Endodermal cell (in vitro differentiated cells): ENCODE results near the gene SPAST. TPM values are rescaled to one million over a fixed set of nuclear protein-coding genes. Genes with fewer than 3 reads are reported as not detected.

Experiments used
- DNase-seq: peaks from one replicate; pipeline ENCODE4 v3.0.0-alpha.2; 2017
- H3K27ac ChIP-seq: 2 replicates; pipeline ENCODE4 v1.5.1; 2013; ENCODE audit warnings: mild to moderate bottlenecking, low read depth, low read length, moderate library complexity
- H3K27me3 ChIP-seq: 2 replicates; pipeline ENCODE4 v1.6.1; 2013; ENCODE audit warnings: mild to moderate bottlenecking, low read length, moderate library complexity; ENCODE audit not compliant: insufficient read depth, control insufficient read depth, poor library complexity, severe bottlenecking
- H3K36me3 ChIP-seq: 2 replicates; pipeline ENCODE4 v1.7.0; 2013; ENCODE audit warnings: mild to moderate bottlenecking, low read length, moderate library complexity; ENCODE audit not compliant: control insufficient read depth, insufficient read depth
- H3K4me1 ChIP-seq: one replicate; pipeline ENCODE4 v1.7.0; 2013; ENCODE audit warnings: low read length; ENCODE audit not compliant: control insufficient read depth, insufficient read depth
- H3K4me3 ChIP-seq: 2 replicates; pipeline ENCODE4 v1.5.1; 2013; ENCODE audit warnings: mild to moderate bottlenecking, low read length, moderate library complexity
- H3K9ac ChIP-seq: 2 replicates; pipeline ENCODE4 v1.6.1; 2013; ENCODE audit warnings: mild to moderate bottlenecking, low read length, moderate library complexity; ENCODE audit not compliant: poor library complexity, severe bottlenecking; ENCODE audit errors: extremely low read depth
- H3K9me3 ChIP-seq: 2 replicates; pipeline ENCODE4 v1.6.1; 2013; ENCODE audit warnings: mild to moderate bottlenecking, low read length, moderate library complexity; ENCODE audit not compliant: control insufficient read depth
- H3K27ac Mint-ChIP-seq: 2 replicates; pipeline ENCODE4 v1.8.0; 2020; ENCODE audit warnings: mixed read lengths
- H3K27me3 Mint-ChIP-seq: 2 replicates; pipeline ENCODE4 v1.8.0; 2021; ENCODE audit warnings: mild to moderate bottlenecking, mixed read lengths; ENCODE audit not compliant: insufficient read depth
- H3K36me3 Mint-ChIP-seq: 2 replicates; pipeline ENCODE4 v1.8.0; 2020; ENCODE audit warnings: low read depth, mixed read lengths
- H3K4me1 Mint-ChIP-seq: 2 replicates; pipeline ENCODE4 v1.8.0; 2020; ENCODE audit warnings: mixed read lengths
- H3K4me3 Mint-ChIP-seq: 2 replicates; pipeline ENCODE4 v1.8.0; 2020; ENCODE audit warnings: mild to moderate bottlenecking, moderate library complexity, mixed read lengths
- H3K9me3 Mint-ChIP-seq: 2 replicates; pipeline ENCODE4 v1.8.0; 2020; ENCODE audit warnings: mild to moderate bottlenecking, mixed read lengths
- CTCF ChIP-seq: fragments of 200-600 bp; sonication (generic); conservative IDR thresholded peaks from 2 replicates; pipeline ENCODE4 v1.5.0; 2021; ENCODE audit warnings: antibody characterized with exemption, mild to moderate bottlenecking
- WGBS, 2 experiments: methylation state at CpG; one replicate each; pipeline versions ENCODE4 v1.1.5 to v1.1.7; 2013; ENCODE audit warnings: missing lambda C conversion rate in 2 of 2, mixed read lengths in 1 of 2; ENCODE audit not compliant: insufficient coverage in 1 of 2, insufficient read length in 1 of 2; 5-methylcytosine and 5-hydroxymethylcytosine counted together
- total RNA-seq, 2 donors: library from RNA; stranded (reverse); fragmentation: NEBNext Ultra II Directional in 1 of 2; extraction: Animal tissue kit (Norgen Biotek cat#: 25700) in 1 of 2; gene quantifications; 2 replicates in 1 of 2; 3 replicates in 1 of 2; pipeline ENCODE4 v1.2.1, GENCODE V29; 2021

SPAST gene
- total RNA-seq, 2 donors from 2014 or later = 25.7 to 34.6 TPM

GRCh38 chr2:32061973-32062861 is 1.1 kb upstream of the SPAST start:
- Mint-ChIP-seq H3K9me3 (no peaks in the 10 kb centered on the region), H3K4me3 (peak overlapping the region; percentile 91), H3K27me3 (no peaks in the 10 kb centered on the region), H3K27ac (peak overlapping the region; percentile 98), H3K36me3 (peaks cover 4% of the 10 kb centered on the region), H3K4me1 (peaks cover 14% of the 10 kb centered on the region)
- peak; percentile 73 for DNase-seq
- Histone ChIP-seq H3K9ac (peak overlapping the region; percentile 69), H3K36me3 (peaks cover 3% of the 10 kb centered on the region), H3K4me3 (peak overlapping the region; percentile 98), H3K27ac (no peak overlapping the region), H3K27me3 (no peaks in the 10 kb centered on the region), H3K9me3 (no peaks in the 10 kb centered on the region), H3K4me1 (no peaks in the 10 kb centered on the region)
- 62 to 78% methylated on average over 12 to 13 of the region's 13 CpGs for WGBS, 2 experiments
- no peak for TF ChIP-seq CTCF

DNA sequence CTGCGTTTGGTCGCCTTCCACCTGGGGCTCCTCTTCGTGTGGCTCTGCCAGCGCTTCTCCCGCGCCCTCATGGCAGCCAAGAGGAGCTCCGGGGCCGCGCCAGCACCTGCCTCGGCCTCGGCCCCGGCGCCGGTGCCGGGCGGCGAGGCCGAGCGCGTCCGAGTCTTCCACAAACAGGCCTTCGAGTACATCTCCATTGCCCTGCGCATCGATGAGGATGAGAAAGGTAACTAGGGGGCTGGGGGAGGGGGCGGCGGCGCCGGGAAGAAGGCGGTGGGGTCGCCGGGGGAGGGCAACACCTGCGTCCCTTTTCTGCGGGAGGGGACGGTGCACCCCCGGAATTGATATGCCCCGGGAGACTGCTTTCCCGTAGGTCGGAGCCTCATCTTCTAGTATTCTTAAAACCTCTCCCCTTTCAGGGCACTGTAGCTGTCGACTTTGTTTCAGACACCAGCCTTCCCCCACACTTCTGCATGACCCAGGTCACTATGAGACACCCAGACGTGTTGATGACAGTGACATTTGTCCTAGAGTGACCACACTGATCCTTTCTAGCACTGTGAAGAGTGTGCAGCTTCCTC is 755 bp downstream of the SPAST start:
- peaks cover 14% of the 10 kb centered on the region for H3K4me1 Mint-ChIP-seq
- H3K4me1 ChIP-seq = no peaks in the 10 kb centered on the region
- WGBS, 2 experiments = 0 to 1% methylated on average over 18 to 40 of the region's 40 CpGs
- peaks cover 5% of the 10 kb centered on the region for H3K36me3 Mint-ChIP-seq
- no peak for TF ChIP-seq CTCF
- H3K27ac Mint-ChIP-seq = peak overlapping the region; percentile 98
- no peaks in the 10 kb centered on the region for H3K9me3 ChIP-seq
- peak overlapping the region; percentile 91 for H3K4me3 Mint-ChIP-seq
- no peak for DNase-seq
- no peaks in the 10 kb centered on the region for H3K27me3 ChIP-seq
- H3K9me3 Mint-ChIP-seq = no peaks in the 10 kb centered on the region
- H3K4me3 ChIP-seq = peak overlapping the region; percentile 98
- H3K36me3 ChIP-seq = peaks cover 3% of the 10 kb centered on the region
- no peaks in the 10 kb centered on the region for H3K27me3 Mint-ChIP-seq
- peak overlapping the region; percentile 68 for H3K9ac ChIP-seq
- H3K27ac ChIP-seq = peak overlapping the region; percentile 95

DNA sequence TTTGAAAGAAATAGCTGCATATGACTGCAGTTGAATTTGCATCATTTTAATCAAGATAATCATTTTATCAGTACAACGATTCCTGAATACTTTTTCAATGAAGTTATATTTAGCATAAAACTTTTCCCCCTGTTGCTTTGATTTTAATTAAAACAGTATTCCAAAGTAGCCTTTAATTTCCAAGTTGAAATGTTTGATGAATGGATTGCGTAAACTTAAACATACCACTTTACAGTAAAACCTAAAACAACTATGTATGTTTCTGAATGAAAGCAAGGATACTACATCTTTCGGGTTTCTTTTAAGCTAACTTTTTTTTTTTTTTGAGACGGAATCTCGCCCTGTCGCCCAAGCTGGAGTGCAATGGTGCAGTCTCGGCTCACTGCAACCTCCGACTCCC is 1.4 kb downstream of the SPAST start:
- Mint-ChIP-seq H3K36me3 (peaks cover 5% of the 10 kb centered on the region), H3K9me3 (no peaks in the 10 kb centered on the region), H3K27me3 (no peaks in the 10 kb centered on the region), H3K4me3 (peak overlapping the region; percentile 91), H3K4me1 (peaks cover 14% of the 10 kb centered on the region), H3K27ac (no peak overlapping the region)
- Histone ChIP-seq H3K9ac (no peak overlapping the region), H3K4me1 (no peaks in the 10 kb centered on the region), H3K4me3 (peak overlapping the region; percentile 98), H3K27me3 (no peaks in the 10 kb centered on the region), H3K9me3 (no peaks in the 10 kb centered on the region), H3K27ac (no peak overlapping the region), H3K36me3 (peaks cover 3% of the 10 kb centered on the region)
- no peak for DNase-seq
- no peak for TF ChIP-seq CTCF
- 86 to 88% methylated on average over 2 to 8 of the region's 8 CpGs for WGBS, 2 experiments
